ENCODE data around the gene RNGTT. TPM values are rescaled to one million over a fixed set of nuclear protein-coding genes. Genes with fewer than 3 reads are reported as not detected.
"Not testable (repeated sequence)": the region's sequence is repeated elsewhere in the genome, so short reads cannot be mapped to it uniquely, and the experiment has no call there.

RNGTT gene
- polyA plus RNA-seq, 1 donor (not counting 4 experiments of a cell fraction or from before 2014, with no cell fraction given), result 9.7 TPM

DNA sequence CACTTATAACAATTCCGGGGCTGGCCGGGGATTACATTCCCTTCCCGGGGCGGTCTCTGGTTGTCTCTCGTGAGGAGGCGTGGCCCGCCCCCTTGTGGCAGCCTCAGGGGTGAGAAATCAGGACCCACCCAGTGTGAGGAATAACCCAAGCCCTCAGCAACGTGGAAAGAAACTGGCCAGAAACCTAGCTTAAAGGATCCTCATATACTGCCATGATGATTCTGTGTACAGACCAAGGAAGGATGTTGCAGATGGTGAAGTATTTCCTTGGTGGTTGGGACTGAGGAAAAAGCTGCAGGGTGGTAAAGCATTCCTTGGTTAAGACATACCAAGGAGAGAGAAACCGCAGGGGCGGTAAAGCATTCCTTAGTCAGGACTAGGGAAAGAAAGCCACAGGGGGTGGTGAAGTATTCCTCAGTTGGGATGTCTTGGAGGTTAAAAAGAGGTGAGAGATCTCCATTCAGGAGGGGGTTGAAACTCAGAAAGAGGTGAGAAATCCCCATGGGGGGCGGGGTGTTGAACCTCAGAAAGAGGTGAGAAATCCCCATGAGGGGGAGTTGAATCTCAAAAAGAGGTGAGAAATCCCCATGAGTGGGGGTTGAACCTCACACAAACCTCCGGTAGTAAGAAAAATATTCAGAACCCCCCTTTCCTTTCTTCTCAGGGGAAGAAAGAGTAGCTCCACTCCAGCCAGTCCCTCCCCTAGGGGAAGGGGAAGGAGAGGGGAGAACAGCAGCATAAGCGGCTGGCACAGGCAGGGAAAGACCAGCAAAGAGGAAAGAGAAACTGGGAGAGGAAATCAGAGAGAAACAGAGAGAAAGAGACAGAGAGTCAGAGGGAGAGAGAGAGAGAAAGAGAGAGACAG, 238.1 kb downstream of the RNGTT start:
- Histone ChIP-seq H3K27ac (ENCODE audit: control insufficient read depth, insufficient read depth, low read length) (no peak overlapping the region), H3K79me2 (ENCODE audit: control insufficient read depth, insufficient read depth, low read length) (no peaks in the 10 kb centered on the region), H3K4me3 (ENCODE audit: control insufficient read depth in 2 of 3, extremely low read depth in 1 of 3, insufficient read depth in 2 of 3, low read depth in 1 of 3, low read length in 3 of 3) (no peak overlapping the region), H3K9me1 (ENCODE audit: control insufficient read depth, extremely low read depth, insufficient read depth, low read length) (no peaks in the 10 kb centered on the region), H3K4me2 (ENCODE audit: control insufficient read depth, extremely low read depth, insufficient read depth, low read depth, low read length) (no peak overlapping the region), H2AFZ (ENCODE audit: control insufficient read depth, low read length) (no peak overlapping the region), H3K36me3 (ENCODE audit: control insufficient read depth in 2 of 2, extremely low read depth in 1 of 2, insufficient read depth in 2 of 2, low read length in 2 of 2) (no peaks in the 10 kb centered on the region), H3K27me3 (ENCODE audit: control insufficient read depth, extremely low read depth, insufficient read depth, low read length) (no peaks in the 10 kb centered on the region), H3K9ac (ENCODE audit: control insufficient read depth, extremely low read depth, insufficient read depth, low read length) (no peak overlapping the region), H4K20me1 (ENCODE audit: control insufficient read depth, extremely low read depth, insufficient read depth, low read length) (no peaks in the 10 kb centered on the region), H3K9me3 (ENCODE audit: control insufficient read depth, low read depth, low read length) (no peaks in the 10 kb centered on the region), H3K4me1 (ENCODE audit: control insufficient read depth, extremely low read depth, insufficient read depth, low read length) (no peaks in the 10 kb centered on the region)
- FAIRE-seq, result no peak
- dilution Hi-C loops (cut with MboI; ENCODE audit: extremely low pct_ligation_motif_present, low sequenced_read_pairs), result no loop called here
- TF ChIP-seq CTCF (optimal IDR thresholded peaks at IDR 0.05 in 1 of 3, IDR thresholded peaks at IDR 0.05 in 1 of 3, conservative IDR thresholded peaks at IDR 0.05 in 1 of 3; ENCODE audit: extremely low read depth in 1 of 3, insufficient read depth in 2 of 3, low read length in 3 of 3) (no peak), EZH2 (IDR thresholded peaks at IDR 0.05; ENCODE audit: low read length) (no peak)
- DNase-seq (ENCODE audit: low read depth, low spot score), result no peak

DNA sequence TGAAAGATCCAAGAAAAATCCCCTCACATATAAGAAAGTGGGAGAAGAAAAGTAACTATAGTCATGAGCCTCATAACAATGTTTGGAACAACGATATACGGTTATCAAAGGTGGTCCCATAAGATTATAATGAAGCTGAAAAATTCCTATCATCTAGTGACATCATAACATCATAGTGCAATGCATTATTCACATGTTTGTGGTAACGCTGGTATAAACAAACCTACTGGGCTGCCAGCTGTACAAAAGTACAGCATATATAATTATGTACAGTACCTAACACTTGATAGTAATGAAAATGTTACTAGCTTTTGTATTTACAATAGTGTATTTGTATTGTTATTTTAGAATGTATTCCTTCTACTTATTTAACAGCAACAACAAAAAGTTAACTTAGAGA, 240.7 kb downstream of the RNGTT start:
- Histone ChIP-seq H3K4me3 (ENCODE audit: control insufficient read depth in 2 of 3, extremely low read depth in 1 of 3, insufficient read depth in 2 of 3, low read depth in 1 of 3, low read length in 3 of 3) (no peak overlapping the region), H4K20me1 (ENCODE audit: control insufficient read depth, extremely low read depth, insufficient read depth, low read length) (no peaks in the 10 kb centered on the region), H3K27ac (ENCODE audit: control insufficient read depth, insufficient read depth, low read length) (no peak overlapping the region), H3K4me1 (ENCODE audit: control insufficient read depth, extremely low read depth, insufficient read depth, low read length) (no peaks in the 10 kb centered on the region), H3K4me2 (ENCODE audit: control insufficient read depth, extremely low read depth, insufficient read depth, low read depth, low read length) (no peak overlapping the region), H3K9ac (ENCODE audit: control insufficient read depth, extremely low read depth, insufficient read depth, low read length) (no peak overlapping the region), H3K36me3 (ENCODE audit: control insufficient read depth in 2 of 2, extremely low read depth in 1 of 2, insufficient read depth in 2 of 2, low read length in 2 of 2) (no peaks in the 10 kb centered on the region), H3K9me3 (ENCODE audit: control insufficient read depth, low read depth, low read length) (no peaks in the 10 kb centered on the region), H3K27me3 (ENCODE audit: control insufficient read depth, extremely low read depth, insufficient read depth, low read length) (no peaks in the 10 kb centered on the region), H2AFZ (ENCODE audit: control insufficient read depth, low read length) (no peak overlapping the region), H3K79me2 (ENCODE audit: control insufficient read depth, insufficient read depth, low read length) (no peaks in the 10 kb centered on the region), H3K9me1 (ENCODE audit: control insufficient read depth, extremely low read depth, insufficient read depth, low read length) (no peaks in the 10 kb centered on the region)
- FAIRE-seq (no peak), DNase-seq (ENCODE audit: low read depth, low spot score) (no peak)
- TF ChIP-seq CTCF (optimal IDR thresholded peaks at IDR 0.05 in 1 of 3, IDR thresholded peaks at IDR 0.05 in 1 of 3, conservative IDR thresholded peaks at IDR 0.05 in 1 of 3; ENCODE audit: extremely low read depth in 1 of 3, insufficient read depth in 2 of 3, low read length in 3 of 3) (no peak), EZH2 (IDR thresholded peaks at IDR 0.05; ENCODE audit: low read length) (no peak)
- dilution Hi-C loops (cut with MboI; ENCODE audit: extremely low pct_ligation_motif_present, low sequenced_read_pairs), result no loop called here

- H4K20me1 ChIP-seq (ENCODE audit: control insufficient read depth, extremely low read depth, insufficient read depth, low read length); H2AFZ ChIP-seq (ENCODE audit: control insufficient read depth, low read length); H3K4me1 ChIP-seq (ENCODE audit: control insufficient read depth, extremely low read depth, insufficient read depth, low read length); H3K4me3 ChIP-seq (ENCODE audit: control insufficient read depth in 2 of 3, extremely low read depth in 1 of 3, insufficient read depth in 2 of 3, low read depth in 1 of 3, low read length in 3 of 3); FAIRE-seq; H3K9me1 ChIP-seq (ENCODE audit: control insufficient read depth, extremely low read depth, insufficient read depth, low read length); H3K79me2 ChIP-seq (ENCODE audit: control insufficient read depth, insufficient read depth, low read length); H3K4me2 ChIP-seq (ENCODE audit: control insufficient read depth, extremely low read depth, insufficient read depth, low read depth, low read length); H3K36me3 ChIP-seq (ENCODE audit: control insufficient read depth in 2 of 2, extremely low read depth in 1 of 2, insufficient read depth in 2 of 2, low read length in 2 of 2); H3K27ac ChIP-seq (ENCODE audit: control insufficient read depth, insufficient read depth, low read length); dilution Hi-C loops (cut with MboI; ENCODE audit: extremely low pct_ligation_motif_present, low sequenced_read_pairs); DNase-seq (ENCODE audit: low read depth, low spot score); H3K9me3 ChIP-seq (ENCODE audit: control insufficient read depth, low read depth, low read length); H3K27me3 ChIP-seq (ENCODE audit: control insufficient read depth, extremely low read depth, insufficient read depth, low read length); H3K9ac ChIP-seq (ENCODE audit: control insufficient read depth, extremely low read depth, insufficient read depth, low read length): not testable (repeated sequence)
Observed at GRCh38 chr6:88716399-88716798, 247.0 kb downstream of the RNGTT start.
